Panc1 (cell line): ENCODE measurements around the gene FMNL3. TPM values are rescaled to one million over a fixed set of nuclear protein-coding genes. Genes with fewer than 3 reads are reported as not detected.

Experiments used
- ATAC-seq: fragments of 200-7000 bp; cut with Tn5 transposase; 2 replicates; pipeline ENCODE4 v1.9.1; 2020; ENCODE audit warnings: mild to moderate bottlenecking, moderate library complexity
- BruUV-seq: library from RNA; stranded (reverse); fragments of 400-500 nt; replicated peaks from 2 replicates; lab custom pipeline; 2021; lab: Mats Ljungman, UMichigan
- CTCF ChIA-PET: fragments of 300-600 bp; sonication (Branson Sonifier 250); formaldehyde crosslinking; loops from one replicate; lab custom pipeline; 2022; ENCODE audit warnings: antibody characterized with exemption; lab: Charles Lee
- POLR2A ChIA-PET: fragments of 300-600 bp; sonication (Branson Sonifier 250); formaldehyde crosslinking; loops from one replicate; lab custom pipeline; 2022; ENCODE audit warnings: antibody characterized with exemption; lab: Charles Lee
- DNase-seq: peaks from one replicate; pipeline ENCODE4 v3.0.0-alpha.2; 2010; ENCODE audit warnings: low read depth, low spot score
- H3K27ac ChIP-seq: 2 replicates; pipeline ENCODE4 v1.5.1; 2011; ENCODE audit warnings: mild to moderate bottlenecking, low read length, inconsistent platforms
- H3K27me3 ChIP-seq: fragments of 200-500 bp; sonication (Bioruptor generic); 2 replicates; pipeline ENCODE4 v1.6.0; 2014; ENCODE audit warnings: low read length, inconsistent platforms; ENCODE audit not compliant: control insufficient read depth, insufficient read depth
- H3K36me3 ChIP-seq: fragments of 200-500 bp; sonication (Bioruptor generic); 2 replicates; pipeline ENCODE4 v1.5.1; 2014; ENCODE audit warnings: inconsistent platforms, mild to moderate bottlenecking, low read length, moderate library complexity; ENCODE audit not compliant: control insufficient read depth, insufficient read depth
- H3K4me1 ChIP-seq: 2 replicates; pipeline ENCODE4 v1.5.1; 2011; ENCODE audit warnings: inconsistent platforms, mild to moderate bottlenecking, low read length, moderate library complexity; ENCODE audit not compliant: control insufficient read depth, insufficient read depth
- H3K4me3 ChIP-seq, 2 experiments: 2 replicates each; pipeline ENCODE4 v1.5.1; 2011 to 2012; ENCODE audit warnings: low read depth in 2 of 2, low read length in 2 of 2, mild to moderate bottlenecking in 2 of 2, inconsistent platforms in 1 of 2, moderate library complexity in 1 of 2
- H3K9me3 ChIP-seq: fragments of 200-500 bp; sonication (Bioruptor generic); 2 replicates; pipeline ENCODE4 v1.5.1; 2014; ENCODE audit warnings: low read depth, mild to moderate bottlenecking, inconsistent platforms, low read length, moderate library complexity; ENCODE audit not compliant: control insufficient read depth, insufficient read depth
- POLR2AphosphoS5 ChIP-seq: IDR thresholded peaks from 2 replicates; pipeline ENCODE4 v1.6.1; 2012; ENCODE audit warnings: mild to moderate bottlenecking, low read depth, low read length, moderate library complexity
- SIN3A ChIP-seq: IDR thresholded peaks from 2 replicates; pipeline ENCODE4 v1.6.1; 2012; ENCODE audit warnings: low read depth, mild to moderate bottlenecking, low read length, moderate library complexity, borderline replicate concordance; ENCODE audit not compliant: insufficient read depth
- TCF7L2 ChIP-seq: IDR thresholded peaks from 2 replicates; pipeline ENCODE4 v1.6.1; 2011; ENCODE audit warnings: mild to moderate bottlenecking, low read depth, low read length, inconsistent platforms
- in situ Hi-C: cut with HindIII; loops from 2 replicates; pipeline ENCODE4 v1.10.0; 2016; ENCODE audit warnings: low sequenced_read_pairs, low pct_unique_long_range_greater_than_20kb
- intact Hi-C: fragments of 100-400 bp; cut with micrococcal nuclease; formaldehyde crosslinking; loops from one replicate; pipeline ENCODE4 v1.10.0; 2022; ENCODE audit not compliant: unreplicated experiment
- total RNA-seq: library from RNA; stranded (reverse); gene quantifications from one replicate; pipeline ENCODE4 v1.2.1, GENCODE V29; 2021; ENCODE audit not compliant: unreplicated experiment
- TF ChIP-seq, protein P1 (sequence below): fragments of 450-650 bp; IDR thresholded peaks from 2 replicates; pipeline ENCODE4 v1.5.1; 2017; ENCODE audit warnings: mild to moderate bottlenecking
- TF ChIP-seq, protein P2 (sequence below), 2 experiments: IDR thresholded peaks; 2 replicates each; pipeline ENCODE4 v1.6.1; 2011 to 2012; ENCODE audit warnings: low read depth in 2 of 2, control low read depth in 1 of 2, low read length in 1 of 2, mild to moderate bottlenecking in 1 of 2, moderate library complexity in 1 of 2; ENCODE audit not compliant: insufficient read depth in 1 of 2

The FMNL3 gene
- total RNA-seq, 1 experiment from 2014 or later, result 25.7 TPM

DNA sequence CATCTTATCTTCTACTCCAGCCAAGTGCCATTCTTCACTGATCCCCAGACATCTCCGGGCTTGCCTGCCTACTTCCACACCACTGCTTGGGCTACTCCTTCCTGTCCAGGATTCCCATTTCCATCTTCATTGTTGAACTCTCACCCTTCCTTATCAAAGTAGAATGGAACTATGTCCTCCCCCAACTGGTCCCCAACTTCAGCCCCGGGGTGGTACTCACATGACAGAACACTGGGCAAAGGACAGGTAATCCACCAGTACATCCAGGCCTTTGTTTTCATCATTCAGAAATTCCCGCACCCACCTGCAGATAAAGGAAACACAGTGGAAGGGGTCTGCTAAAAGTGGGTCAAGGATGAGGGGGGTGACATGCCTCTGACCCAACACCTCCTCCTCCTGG lies 45.5 kb downstream of the FMNL3 start:
- no TSS peak for BruUV-seq
- Histone ChIP-seq H3K9me3 (no peaks in the 10 kb centered on the region), H3K4me3 (no peak overlapping the region), H3K4me1 (no peaks in the 10 kb centered on the region), H3K27ac (no peak overlapping the region), H3K36me3 (no peaks in the 10 kb centered on the region), H3K27me3 (no peaks in the 10 kb centered on the region)
- POLR2A ChIA-PET, result no interaction called here
- CTCF ChIA-PET, result no interaction called here
- intact Hi-C loops (no loop called here), in situ Hi-C loops (no loop called here)
- TF ChIP-seq SIN3A (no peak), POLR2AphosphoS5 (no peak), TCF7L2 (no peak)
- TF ChIP-seq, protein P1, sequence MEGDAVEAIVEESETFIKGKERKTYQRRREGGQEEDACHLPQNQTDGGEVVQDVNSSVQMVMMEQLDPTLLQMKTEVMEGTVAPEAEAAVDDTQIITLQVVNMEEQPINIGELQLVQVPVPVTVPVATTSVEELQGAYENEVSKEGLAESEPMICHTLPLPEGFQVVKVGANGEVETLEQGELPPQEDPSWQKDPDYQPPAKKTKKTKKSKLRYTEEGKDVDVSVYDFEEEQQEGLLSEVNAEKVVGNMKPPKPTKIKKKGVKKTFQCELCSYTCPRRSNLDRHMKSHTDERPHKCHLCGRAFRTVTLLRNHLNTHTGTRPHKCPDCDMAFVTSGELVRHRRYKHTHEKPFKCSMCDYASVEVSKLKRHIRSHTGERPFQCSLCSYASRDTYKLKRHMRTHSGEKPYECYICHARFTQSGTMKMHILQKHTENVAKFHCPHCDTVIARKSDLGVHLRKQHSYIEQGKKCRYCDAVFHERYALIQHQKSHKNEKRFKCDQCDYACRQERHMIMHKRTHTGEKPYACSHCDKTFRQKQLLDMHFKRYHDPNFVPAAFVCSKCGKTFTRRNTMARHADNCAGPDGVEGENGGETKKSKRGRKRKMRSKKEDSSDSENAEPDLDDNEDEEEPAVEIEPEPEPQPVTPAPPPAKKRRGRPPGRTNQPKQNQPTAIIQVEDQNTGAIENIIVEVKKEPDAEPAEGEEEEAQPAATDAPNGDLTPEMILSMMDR, result no peak
- TF ChIP-seq, protein P2, sequence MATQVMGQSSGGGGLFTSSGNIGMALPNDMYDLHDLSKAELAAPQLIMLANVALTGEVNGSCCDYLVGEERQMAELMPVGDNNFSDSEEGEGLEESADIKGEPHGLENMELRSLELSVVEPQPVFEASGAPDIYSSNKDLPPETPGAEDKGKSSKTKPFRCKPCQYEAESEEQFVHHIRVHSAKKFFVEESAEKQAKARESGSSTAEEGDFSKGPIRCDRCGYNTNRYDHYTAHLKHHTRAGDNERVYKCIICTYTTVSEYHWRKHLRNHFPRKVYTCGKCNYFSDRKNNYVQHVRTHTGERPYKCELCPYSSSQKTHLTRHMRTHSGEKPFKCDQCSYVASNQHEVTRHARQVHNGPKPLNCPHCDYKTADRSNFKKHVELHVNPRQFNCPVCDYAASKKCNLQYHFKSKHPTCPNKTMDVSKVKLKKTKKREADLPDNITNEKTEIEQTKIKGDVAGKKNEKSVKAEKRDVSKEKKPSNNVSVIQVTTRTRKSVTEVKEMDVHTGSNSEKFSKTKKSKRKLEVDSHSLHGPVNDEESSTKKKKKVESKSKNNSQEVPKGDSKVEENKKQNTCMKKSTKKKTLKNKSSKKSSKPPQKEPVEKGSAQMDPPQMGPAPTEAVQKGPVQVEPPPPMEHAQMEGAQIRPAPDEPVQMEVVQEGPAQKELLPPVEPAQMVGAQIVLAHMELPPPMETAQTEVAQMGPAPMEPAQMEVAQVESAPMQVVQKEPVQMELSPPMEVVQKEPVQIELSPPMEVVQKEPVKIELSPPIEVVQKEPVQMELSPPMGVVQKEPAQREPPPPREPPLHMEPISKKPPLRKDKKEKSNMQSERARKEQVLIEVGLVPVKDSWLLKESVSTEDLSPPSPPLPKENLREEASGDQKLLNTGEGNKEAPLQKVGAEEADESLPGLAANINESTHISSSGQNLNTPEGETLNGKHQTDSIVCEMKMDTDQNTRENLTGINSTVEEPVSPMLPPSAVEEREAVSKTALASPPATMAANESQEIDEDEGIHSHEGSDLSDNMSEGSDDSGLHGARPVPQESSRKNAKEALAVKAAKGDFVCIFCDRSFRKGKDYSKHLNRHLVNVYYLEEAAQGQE (IDR thresholded peaks at IDR 0.05; ENCODE audit: insufficient read depth in 1 of 2, low read depth in 2 of 2, low read length in 1 of 2), result no peak
- ATAC-seq (no peak), DNase-seq (no peak)

DNA sequence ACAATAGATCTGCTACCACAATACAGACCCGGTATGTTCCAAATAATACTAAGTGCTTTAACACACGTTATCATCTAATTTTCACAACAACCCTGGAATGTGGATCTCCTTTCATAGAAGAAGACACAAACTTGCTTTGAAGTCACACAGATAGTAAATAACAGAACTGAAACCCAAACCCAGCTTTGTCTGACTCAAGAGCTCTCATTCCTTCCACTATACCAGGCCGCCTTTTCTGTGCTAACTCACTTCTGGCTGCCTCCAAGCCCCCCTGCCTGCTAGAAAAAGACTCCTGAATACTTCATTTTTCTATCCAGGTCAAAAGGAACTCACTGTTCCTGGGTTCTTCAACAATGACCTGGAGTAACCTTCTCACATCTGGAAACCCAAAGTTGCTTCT lies 46.0 kb downstream of the FMNL3 start:
- no peak for DNase-seq
- H3K36me3 ChIP-seq, result no peaks in the 10 kb centered on the region
- H3K27ac ChIP-seq, result no peak overlapping the region
- intact Hi-C loops (no loop called here), in situ Hi-C loops (no loop called here)
- no peak for ATAC-seq
- TF ChIP-seq, protein P1, result no peak
- no peak for TF ChIP-seq TCF7L2
- TF ChIP-seq, protein P2 (IDR thresholded peaks at IDR 0.05; ENCODE audit: insufficient read depth in 1 of 2, low read depth in 2 of 2, low read length in 1 of 2), result no peak
- no peak for TF ChIP-seq POLR2AphosphoS5
- no peak for TF ChIP-seq SIN3A
- BruUV-seq, result no TSS peak
- CTCF ChIA-PET, result no interaction called here
- H3K27me3 ChIP-seq, result no peaks in the 10 kb centered on the region
- H3K9me3 ChIP-seq, result no peaks in the 10 kb centered on the region
- no peak overlapping the region for H3K4me3 ChIP-seq
- POLR2A ChIA-PET, result no interaction called here
- H3K4me1 ChIP-seq, result no peaks in the 10 kb centered on the region
